NCI-H2196 (cell line): ENCODE data around the gene IFNL1.
"Not testable (repeated sequence)": the region's sequence is repeated elsewhere in the genome, so short reads cannot be mapped to it uniquely, and the experiment has no call there.

Experiments
- DNase-seq: peaks from one replicate; lab custom pipeline; 2025; ENCODE audit not compliant: unreplicated experiment; lab: John Stamatoyannopoulos, UW

IFNL1 gene

DNA sequence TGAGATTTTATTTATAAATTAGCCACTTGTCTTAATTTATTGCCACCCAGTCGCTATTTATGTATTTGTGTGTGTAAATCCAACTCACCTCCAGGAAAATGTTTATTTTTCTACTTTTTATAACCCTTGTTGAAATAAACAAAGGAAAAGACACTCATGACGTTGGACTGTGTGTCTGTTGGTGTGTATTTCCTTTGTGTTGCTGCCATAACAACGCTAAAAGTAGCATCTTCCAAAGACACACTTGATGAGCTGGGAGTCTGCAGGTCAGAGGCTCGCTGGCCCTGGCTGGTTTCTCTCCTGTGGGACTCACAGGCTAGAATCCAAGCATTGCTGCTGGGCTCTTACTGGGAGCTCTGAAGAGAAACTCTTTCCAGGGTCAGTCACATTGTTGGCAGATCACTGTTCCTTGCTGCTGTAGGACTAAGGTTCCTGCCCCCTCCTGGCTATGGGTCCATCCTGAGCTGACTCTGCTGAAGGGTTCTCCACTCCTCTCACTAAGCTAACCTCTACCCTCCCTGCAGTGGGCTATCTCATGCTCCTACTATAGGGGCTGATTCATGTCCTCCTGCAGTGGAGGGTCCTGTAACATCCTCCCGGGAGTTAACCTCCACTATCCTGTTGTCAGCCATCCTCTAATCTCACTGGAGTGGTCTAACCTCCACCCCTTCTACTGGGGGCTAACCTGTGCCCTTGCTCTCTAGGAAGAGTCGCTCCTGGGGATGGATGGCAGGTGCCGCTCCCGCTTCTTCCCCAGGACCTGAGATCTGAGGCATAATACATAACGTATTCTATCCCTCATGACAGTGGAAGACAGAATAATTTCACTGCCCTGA lies 26.0 kb upstream of the IFNL1 start:
- DNase-seq = peak; percentile 20

DNA sequence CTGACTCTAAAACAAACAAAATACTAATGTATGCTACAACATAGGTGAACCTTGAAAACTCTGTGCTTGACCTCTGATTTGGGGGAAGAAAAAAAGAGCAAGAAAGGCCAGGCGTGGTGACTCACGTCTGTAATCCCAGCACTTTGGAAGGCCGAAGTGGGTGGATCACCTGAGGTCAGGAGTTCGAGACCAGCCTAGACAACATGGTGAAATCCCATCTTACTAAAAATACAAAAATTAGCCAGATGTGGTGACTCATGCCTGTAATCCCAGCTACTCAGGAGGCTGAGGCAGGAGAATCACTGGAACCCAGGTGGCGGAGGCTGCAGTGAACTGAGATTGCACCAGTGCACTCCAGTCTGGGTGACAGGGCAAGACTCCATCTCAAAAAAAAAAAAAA lies 22.3 kb upstream of the IFNL1 start:
- not testable (repeated sequence) for DNase-seq

DNA sequence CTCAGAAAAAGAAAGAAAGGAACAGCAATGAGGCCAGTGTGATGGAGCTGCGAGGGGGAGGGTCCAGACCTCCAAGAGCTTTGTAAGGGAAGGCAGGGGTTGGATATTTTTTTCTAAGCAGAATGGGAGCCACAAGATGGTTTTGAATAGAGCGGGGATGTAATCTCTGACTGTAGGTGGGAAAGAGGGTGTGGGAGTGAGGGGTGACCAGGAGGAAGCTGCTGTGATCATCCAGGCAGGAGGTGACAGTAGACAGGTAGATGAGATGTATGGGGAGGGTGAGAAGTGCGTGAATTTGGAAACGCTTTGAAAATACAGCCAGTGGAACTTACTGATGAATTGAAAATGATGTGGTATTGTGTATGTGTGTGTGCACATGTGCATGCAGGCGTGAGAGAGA lies 20.6 kb upstream of the IFNL1 start:
- no peak for DNase-seq

DNA sequence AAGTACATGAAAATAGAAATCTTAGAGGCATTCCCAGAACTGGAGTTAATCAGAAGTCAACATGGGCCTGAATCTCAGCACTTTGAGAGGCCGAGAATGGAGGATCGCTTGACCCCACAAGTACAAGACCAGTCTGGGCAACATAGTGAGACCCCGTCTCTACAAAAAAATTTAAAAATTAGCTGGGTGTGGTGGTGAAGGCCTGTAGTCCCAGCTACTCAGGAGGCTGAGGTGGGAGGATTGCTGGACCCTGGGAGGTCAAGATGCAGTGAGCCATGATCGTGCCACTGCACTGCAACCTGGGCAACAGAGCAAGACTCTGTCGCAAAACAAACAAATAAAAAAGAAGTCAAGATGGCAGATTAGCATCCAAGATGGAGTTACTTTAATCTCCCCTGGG lies 19.5 kb upstream of the IFNL1 start:
- no peak for DNase-seq

GRCh38 chr19:39277598-39277997 lies 18.6 kb upstream of the IFNL1 start:
- DNase-seq = no peak

- no peak for DNase-seq
Observed at GRCh38 chr19:39282021-39282420, 14.2 kb upstream of the IFNL1 start.

DNA sequence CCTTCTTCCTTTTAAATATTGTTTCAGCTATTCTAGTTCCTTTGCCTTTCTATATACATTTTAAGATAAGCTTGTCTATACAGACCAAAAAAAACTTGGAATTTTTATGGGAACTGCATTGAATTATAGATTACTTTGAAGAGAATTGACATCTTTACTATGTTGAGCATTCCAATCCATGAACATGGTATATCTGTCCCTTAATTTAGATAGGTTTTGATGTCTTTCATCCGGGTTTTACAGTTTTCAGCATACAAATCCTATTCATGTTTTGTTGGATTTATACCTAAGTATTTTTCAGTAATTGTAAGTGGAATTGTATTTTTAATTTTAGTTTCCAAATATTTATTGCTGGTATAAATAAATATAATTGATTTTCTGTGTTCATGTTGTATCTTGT lies 12.2 kb upstream of the IFNL1 start:
- DNase-seq = no peak

- DNase-seq = no peak
Observed at GRCh38 chr19:39293394-39293793, 2.8 kb upstream of the IFNL1 start.

- DNase-seq = no peak
Observed at GRCh38 chr19:39296906-39297305, 699 bp downstream of the IFNL1 start.

- DNase-seq = no peak
Observed at GRCh38 chr19:39297931-39298634, 1.9 kb downstream of the IFNL1 start.

GRCh38 chr19:39299404-39299803 lies 3.2 kb downstream of the IFNL1 start:
- DNase-seq = no peak

DNA sequence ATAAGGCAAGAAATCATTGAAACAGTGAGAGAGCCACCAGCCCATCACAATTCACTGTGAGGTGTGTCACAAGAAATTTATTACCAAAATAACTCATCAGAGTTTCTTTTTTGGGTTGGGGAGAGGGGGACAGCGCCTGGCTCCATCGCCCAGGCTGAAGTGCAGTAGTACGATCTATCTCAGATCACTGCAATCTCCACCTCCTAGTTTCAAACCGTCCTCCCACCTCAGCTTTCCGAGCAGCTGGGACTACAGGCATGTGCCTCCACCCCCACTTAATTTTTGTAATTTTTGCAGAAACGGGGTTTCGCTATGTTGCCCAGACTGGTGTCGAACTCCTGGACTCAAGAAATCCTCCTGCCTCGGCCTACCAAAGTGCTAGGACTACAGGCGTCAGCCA lies 3.6 kb downstream of the IFNL1 start:
- DNase-seq = no peak

DNA sequence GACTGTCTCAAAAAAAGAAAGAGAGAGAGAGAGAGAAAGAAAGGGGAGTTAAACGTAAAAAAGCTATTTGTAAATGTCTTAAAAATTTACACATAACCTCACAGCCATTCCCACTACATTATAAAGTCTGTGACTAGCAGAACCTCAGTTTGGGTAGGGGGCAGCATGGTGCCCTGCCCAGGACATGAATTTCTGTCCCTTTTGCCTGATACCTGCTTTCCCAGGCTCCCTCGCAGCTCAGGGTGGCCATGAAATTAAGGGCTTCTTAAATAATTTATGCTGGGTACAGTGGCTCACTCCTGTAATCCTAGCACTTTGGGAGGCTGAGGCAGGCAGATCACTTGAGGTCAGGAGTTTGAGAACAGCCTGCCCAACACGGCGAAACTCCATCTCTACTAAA lies 4.8 kb downstream of the IFNL1 start:
- DNase-seq = no peak

- no peak for DNase-seq
Observed at GRCh38 chr19:39301562-39301961, 5.4 kb downstream of the IFNL1 start.

DNA sequence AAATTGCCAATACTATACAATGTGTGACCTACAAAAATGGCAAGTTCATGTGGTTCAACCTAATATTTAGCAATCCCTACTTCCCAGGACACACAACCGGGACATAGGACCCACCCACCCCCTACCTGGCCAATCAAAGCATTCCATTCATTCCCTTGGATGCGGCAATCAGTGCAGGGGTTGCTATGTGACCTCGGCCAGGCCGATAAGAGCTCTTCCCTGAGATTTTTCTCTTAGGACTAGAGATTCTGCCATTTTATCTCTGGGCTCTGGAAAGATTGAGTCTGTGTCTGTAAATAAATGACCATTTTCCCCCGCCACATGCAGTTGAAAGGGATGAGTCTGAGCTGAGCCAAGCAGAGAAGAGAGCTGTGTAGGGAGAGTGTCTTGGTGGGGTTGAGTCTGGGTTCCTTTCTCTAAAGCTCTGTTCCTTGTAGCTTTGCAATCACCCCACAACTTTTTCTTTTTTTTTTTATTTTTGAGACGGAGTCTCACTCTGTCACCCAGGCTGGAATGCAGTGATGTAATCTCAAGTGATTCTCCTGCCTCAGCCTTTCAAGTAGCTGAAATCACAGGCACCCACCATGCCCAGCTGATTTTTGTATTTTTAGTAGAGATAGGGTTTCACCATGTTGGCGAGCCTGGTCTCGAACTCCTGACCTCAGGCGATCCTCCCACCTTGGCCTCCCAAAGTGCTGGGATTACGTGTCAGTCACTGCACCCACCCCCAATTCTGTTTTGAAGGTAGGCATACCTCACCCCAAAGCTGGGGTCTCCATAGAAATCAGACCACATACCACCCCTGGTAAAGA lies 7.4 kb downstream of the IFNL1 start:
- no peak for DNase-seq

DNA sequence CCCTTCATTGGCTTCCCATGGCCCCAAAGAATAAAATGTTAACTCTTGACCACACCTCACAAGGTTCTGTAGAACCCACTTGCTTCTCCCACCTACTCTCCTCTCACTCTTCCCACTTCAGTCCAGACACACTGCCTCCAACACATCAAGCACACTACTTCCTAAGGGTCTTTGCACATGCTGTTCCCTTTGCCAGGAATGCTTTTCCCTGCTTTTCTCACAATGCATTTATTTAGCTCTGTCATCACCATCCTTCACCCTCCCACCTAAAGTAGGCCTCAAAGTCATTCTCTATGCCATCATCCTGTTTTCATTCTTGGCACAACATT lies 7.9 kb downstream of the IFNL1 start:
- no peak for DNase-seq

DNA sequence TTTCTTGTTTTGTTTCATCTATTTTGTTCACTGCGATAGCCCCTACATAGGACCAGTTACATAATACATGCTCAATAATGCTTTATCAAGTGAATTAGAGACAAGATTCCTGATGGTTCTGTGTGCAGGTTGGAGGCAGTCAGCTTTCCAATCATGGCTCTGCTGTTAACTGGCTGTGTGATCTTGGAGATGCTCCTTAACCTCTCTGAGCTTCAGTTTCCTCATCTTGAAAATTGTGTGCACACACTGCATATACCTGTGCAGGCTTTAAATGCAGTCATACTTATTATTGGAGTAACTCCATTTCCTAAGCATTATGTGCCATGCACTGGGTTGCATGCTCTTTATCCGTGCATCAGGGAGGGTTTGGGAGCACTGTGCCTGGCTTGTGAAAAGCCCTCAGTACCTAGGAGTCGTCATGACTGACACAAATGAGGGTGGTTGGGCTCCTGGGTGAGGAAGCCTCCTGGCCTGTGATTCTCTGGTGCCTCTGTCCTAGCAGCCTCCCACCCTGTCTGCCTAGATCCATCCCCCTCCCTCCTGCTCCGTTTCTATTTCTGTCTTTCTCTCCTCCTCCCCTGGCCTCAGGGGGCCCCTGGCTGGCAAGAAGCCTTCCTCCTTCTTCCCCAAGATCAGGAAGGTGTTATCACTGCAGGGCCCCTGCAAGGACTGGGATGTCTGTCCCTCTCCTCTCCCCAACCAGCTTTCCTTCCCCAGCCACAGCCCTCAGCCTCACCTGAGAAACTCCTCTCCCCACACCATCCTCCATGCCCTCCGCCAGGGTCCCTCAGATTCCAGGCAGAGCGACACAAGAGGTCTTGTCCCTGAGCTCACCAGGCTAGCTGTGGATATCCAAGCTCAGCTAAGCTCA lies 8.7 kb downstream of the IFNL1 start:
- DNase-seq = no peak

DNA sequence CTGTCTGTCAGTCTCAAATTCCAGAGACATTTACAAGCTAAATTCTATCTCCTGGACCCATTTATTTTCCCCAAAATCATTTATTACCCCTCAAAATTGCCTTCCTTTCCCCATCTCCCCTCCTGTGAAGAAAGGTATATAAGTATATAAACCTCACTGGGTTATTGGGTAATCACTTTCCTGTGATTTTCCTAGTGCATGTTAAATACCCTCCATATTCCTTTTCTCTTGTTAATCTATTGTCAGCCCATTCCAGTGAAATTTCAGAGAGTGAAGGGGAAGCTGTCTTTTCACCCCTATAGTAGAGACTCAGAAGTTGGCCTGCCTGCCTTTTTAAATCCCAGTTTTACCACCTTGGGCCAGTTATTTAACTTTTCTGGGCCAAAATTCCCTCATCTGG lies 9.9 kb downstream of the IFNL1 start:
- no peak for DNase-seq

DNA sequence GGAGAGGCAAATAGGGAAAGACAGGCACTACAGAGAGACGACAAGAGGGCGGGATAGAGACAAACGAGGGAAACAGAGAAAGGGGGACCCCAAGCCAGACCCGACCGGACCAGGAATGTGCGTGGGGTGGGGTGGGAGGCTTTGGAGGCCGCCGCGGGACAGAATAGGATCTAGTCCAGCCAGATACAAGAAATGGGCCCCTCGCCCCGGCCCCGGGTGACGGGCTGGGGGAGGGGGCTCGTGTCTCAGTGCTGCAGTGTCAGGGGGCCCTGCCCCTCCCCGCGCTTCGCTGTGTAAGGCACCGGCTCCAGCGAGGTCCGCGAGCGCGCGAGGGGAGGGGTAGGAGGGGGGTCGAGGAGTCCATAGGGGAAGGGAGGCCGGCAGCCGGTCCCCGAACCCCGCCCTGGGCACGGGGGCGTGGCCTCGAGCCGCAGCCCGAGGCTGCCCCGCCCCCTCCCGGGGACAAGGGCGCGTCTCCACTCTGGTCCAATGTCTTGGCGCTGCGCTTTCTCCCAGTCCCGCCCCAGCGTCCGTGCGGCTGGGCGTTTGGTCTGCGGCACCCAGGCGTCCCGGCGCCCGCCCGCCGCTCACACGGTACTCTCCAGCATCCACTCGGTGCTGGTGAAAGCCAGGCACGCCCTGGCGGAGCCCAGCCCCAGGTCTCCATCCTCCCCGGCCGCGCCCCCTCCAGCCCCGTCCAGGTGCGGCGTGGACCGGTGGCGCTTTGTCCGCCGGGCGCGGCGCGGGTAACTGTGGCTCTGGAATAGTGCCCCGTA lies 11.0 kb downstream of the IFNL1 start:
- peak; percentile 88 for DNase-seq

DNA sequence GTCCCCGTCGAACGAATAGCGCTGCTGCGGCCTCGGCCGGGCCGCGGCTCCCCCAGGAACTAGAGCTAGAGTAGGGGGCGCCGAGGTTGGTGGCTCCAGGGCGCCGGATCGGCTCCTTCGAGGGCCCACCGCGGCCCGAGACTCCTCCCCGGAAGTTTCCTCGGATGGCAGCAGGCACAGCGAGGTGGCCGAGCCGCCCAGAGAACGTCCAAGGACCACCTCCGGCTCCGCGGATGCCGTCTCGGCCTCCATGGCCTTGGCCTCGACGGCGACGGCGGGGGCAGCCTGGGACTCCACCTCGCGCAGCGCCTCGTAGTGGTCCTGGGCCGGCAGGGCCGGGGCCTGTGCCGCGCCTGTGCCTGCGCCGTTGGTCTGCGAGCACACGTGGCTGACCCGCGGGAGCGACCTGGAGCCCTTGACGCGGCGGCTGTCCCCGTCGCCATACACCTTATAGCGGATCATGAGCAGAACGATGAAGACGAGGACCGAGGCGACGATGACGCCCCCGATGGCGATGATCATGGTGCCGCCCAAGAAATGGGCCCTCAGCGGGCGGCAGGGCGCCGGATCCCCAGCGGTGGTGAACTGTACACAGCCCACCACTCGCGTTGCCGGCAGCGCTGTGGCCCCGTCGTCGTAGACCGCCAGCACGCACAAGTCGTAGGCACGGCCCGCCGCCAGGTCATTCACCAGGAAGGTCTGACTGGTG lies 11.8 kb downstream of the IFNL1 start:
- no peak for DNase-seq
